Heart right ventricle (tissue), 16 donors: ENCODE data around the gene KAT7. TPM values are rescaled to one million over a fixed set of nuclear protein-coding genes. Genes with fewer than 3 reads are reported as not detected.

Source experiments
- ATAC-seq, 8 donors: fragments of 200-7000 bp; cut with Tn5 transposase; one replicate each; pipeline ENCODE4 v1.9.1; 2020; ENCODE audit warnings: mild to moderate bottlenecking in 8 of 8, moderate library complexity in 8 of 8, moderate number of reproducible peaks in 1 of 8
- DNase-seq, 2 donors: peaks; one replicate each; pipeline ENCODE4 v3.0.0-alpha.2; 2020
- H3K27ac ChIP-seq, 10 donors: fragments of 200-600 bp; sonication (generic) in 2 of 10; one replicate each; pipeline versions ENCODE4 v1.5.0 to v1.8.0; 2020 to 2022; ENCODE audit warnings: mild to moderate bottlenecking in 3 of 10
- H3K27me3 ChIP-seq, 7 donors: fragments of 200-600 bp; one replicate each; pipeline ENCODE4 v1.8.0; 2021 to 2022; ENCODE audit warnings: mild to moderate bottlenecking in 2 of 7
- H3K36me3 ChIP-seq, 9 donors: fragments of 200-600 bp; sonication (generic) in 1 of 9; one replicate each; pipeline versions ENCODE4 v1.5.0 to v1.8.0; 2020 to 2022; ENCODE audit warnings: mild to moderate bottlenecking in 2 of 9
- H3K4me1 ChIP-seq, 9 donors: fragments of 200-600 bp; sonication (generic) in 1 of 9; one replicate each; pipeline versions ENCODE4 v1.5.0 to v1.8.0; 2020 to 2022; ENCODE audit warnings: mild to moderate bottlenecking in 4 of 9
- H3K4me3 ChIP-seq, 10 donors: fragments of 200-600 bp; sonication (generic) in 2 of 10; one replicate each; pipeline versions ENCODE4 v1.5.0 to v1.8.0; 2020 to 2022; ENCODE audit warnings: mild to moderate bottlenecking in 7 of 10, moderate library complexity in 2 of 10
- H3K9me3 ChIP-seq, 11 donors: fragments of 200-600 bp in 10 of 11; sonication (generic) in 2 of 11; one replicate each; pipeline versions ENCODE4 v1.5.0 to v1.8.0; 2013 to 2022; ENCODE audit warnings: mild to moderate bottlenecking in 2 of 11, control low read depth in 1 of 11, moderate library complexity in 1 of 11
- CTCF ChIP-seq, 9 donors: fragments of 200-600 bp; sonication (generic) in 2 of 9; IDR thresholded peaks; one replicate each; pipeline versions ENCODE4 v1.5.0 to v1.8.0; 2021 to 2022; ENCODE audit warnings: antibody characterized with exemption in 9 of 9, mild to moderate bottlenecking in 5 of 9, moderate library complexity in 1 of 9
- WGBS, 2 donors: extraction: QIAGEN DNeasy Blood & Tissue Kit; methylation state at CpG; one replicate each; pipeline ENCODE4 v1.1.7; 2013; ENCODE audit warnings: inconsistent platforms in 1 of 2; 5-methylcytosine and 5-hydroxymethylcytosine counted together
- intact Hi-C, 10 donors: fragments of 100-400 bp; cut with DNase I; formaldehyde crosslinking; loops; one replicate each; pipeline versions ENCODE4 v1.11.1 to v1.14.2; 2022
- polyA plus RNA-seq, 2 donors: library from polyadenylated mRNA; stranded (reverse); fragments of 200-250 nt; gene quantifications; one replicate each; pipeline ENCODE4 v1.2.3, GENCODE V29; 2013
- total RNA-seq, 10 donors: library from RNA; stranded (reverse); fragmentation: NEBNext Ultra II Directional in 3 of 10; extraction: Animal tissue kit (Norgen Biotek cat#: 25700) in 3 of 10; gene quantifications; one replicate each; pipeline versions ENCODE4 v1.2.1 to v1.2.4, GENCODE V29; 2021 to 2023
- donor health status: Arrhythmogenic right ventricular cardiomyopathy.
- donor health status: ischemic (EF 13 %, LVEDD 7.1; RV severe dilation, severe dysfunction).
- donor health status: healthy with polysubstance abuse.
- donor health status: DM: no; HTN: yes; CAD: no.
- donor health status: DM: no; HTN: no; CAD: no.
- donor health status: ischemic (EF 25% LVEDD 6.9; RV normal size, moderate dysfunction).
- donor health status: ischemic (EF 25% LVEDD 5.7; RV mildly dilated, moderate dysfunction).
- donor health status: healthy.
- donor health status: DM: yes; HTN: yes; CAD: no.
- donor health status: Ischemic cardiomyopathy.
- donor health status: ischemic (EF 35%, LVEDD 5.7; RV mildly dilated, moderate dysfunction).
- donor health status: nonischemic (EF 11% LVEDD 7.7; RV severe dilation, severe dysfunction).
- donor health status: DM: yes; HTN: yes; CAD: no.
- donor health status: PGD.
- donor health status: ischemic (EF 29% LVEDD 5.4; RV normal size, mild dysfunction).
- donor health status: nonischemic (EF 23%, LVEDD 6.1; RV moderate dilation, normal function).

KAT7 gene
- total and polyA plus RNA-seq, 12 donors, result 5.9 to 81.3 (median 60.5) TPM

DNA sequence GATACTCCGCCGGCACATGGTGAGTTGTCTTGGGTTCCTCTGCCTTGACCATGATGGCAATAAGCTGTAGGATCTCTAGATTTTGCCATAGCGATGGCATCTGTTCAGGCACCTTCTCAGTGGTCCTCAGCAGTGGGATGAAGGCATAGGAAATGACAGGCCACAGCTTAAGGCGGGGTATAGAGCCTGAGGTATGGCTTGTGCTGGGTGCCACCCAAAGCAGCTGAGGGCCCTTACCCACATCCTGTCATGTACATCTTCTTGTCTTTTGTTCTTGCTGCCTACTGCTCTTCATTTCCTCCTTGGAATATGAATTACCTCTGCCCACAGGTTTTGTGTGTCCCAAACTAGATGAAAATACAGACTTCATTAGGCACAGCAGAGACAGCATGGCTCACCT, 29.5 kb downstream of the KAT7 start:
- TF ChIP-seq CTCF (IDR thresholded peaks at IDR 0.05), result no peak
- peak overlapping the region in 1 of 10 donors; percentile 42 for H3K27ac ChIP-seq
- no peaks in the 10 kb centered on the region for H3K9me3 ChIP-seq
- peaks cover 0 to 100% (median 43%) of the 10 kb centered on the region in 9 donors for H3K36me3 ChIP-seq
- H3K4me1 ChIP-seq, result peaks cover 0 to 89% (median 42%) of the 10 kb centered on the region in 9 donors
- intact Hi-C loops, result no loop called here
- 95 to 97% methylated on average over 4 of the region's 4 CpGs for WGBS, 2 donors
- DNase-seq, result no peak
- no peaks in the 10 kb centered on the region for H3K27me3 ChIP-seq
- ATAC-seq, result no peak
- H3K4me3 ChIP-seq, result no peak overlapping the region

DNA sequence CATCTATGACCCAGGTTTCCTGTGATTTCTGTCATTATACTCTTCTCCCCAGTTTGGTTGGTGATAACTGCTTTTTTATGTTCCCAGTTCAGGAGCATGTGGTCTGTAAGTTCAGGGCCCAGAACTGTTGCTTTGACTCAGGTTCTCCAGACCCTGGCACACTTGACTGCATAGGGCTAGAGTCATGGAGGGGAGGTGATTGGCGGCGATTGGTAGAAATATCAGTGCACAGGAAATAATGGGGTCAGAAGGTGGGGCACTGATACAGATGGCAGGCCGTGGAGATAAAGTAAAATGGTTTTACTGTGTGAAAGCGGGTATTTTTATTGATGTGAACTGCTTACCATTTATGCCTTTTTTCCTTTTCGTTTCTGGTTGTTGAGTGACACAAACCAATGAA, 30.7 kb downstream of the KAT7 start:
- no peak for DNase-seq
- no peak for TF ChIP-seq CTCF (IDR thresholded peaks at IDR 0.05)
- no peaks in the 10 kb centered on the region for H3K9me3 ChIP-seq
- no peak overlapping the region for H3K27ac ChIP-seq
- 93 to 94% methylated on average over 5 of the region's 5 CpGs for WGBS, 2 donors
- H3K4me1 ChIP-seq, result peaks cover 0 to 89% (median 41%) of the 10 kb centered on the region in 9 donors
- ATAC-seq, result no peak
- intact Hi-C loops, result no loop called here
- no peaks in the 10 kb centered on the region for H3K27me3 ChIP-seq
- H3K4me3 ChIP-seq, result no peak overlapping the region
- H3K36me3 ChIP-seq, result peaks cover 0 to 100% (median 41%) of the 10 kb centered on the region in 9 donors

DNA sequence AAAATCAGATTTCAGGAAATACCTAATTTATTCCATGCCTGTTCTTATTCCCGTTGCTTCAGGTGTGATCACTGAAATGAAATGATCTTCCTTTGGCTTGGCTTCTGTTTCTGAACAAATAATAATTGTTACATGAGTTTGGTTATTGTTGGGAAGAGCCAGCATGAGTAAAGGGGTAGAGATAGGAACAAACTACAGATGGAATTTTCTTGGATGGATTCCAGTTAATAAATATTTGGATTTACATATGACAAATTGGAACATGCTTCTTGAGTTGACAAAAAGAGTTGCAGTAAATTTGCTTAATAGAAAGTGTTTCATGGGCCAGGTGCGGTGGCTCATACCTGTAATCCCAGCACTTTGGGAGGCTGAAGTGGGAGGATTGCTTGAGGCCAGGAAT, 31.2 kb downstream of the KAT7 start:
- H3K4me1 ChIP-seq, result peaks cover 0 to 84% (median 36%) of the 10 kb centered on the region in 9 donors
- TF ChIP-seq CTCF (IDR thresholded peaks at IDR 0.05), result no peak
- DNase-seq (no peak), ATAC-seq (no peak)
- H3K27me3 ChIP-seq, result no peaks in the 10 kb centered on the region
- no peak overlapping the region for H3K27ac ChIP-seq
- intact Hi-C loops, result no loop called here
- no peaks in the 10 kb centered on the region for H3K9me3 ChIP-seq
- peaks cover 0 to 100% (median 45%) of the 10 kb centered on the region in 9 donors for H3K36me3 ChIP-seq
- WGBS, 2 donors, result 93% methylated on average over 2 of the region's 2 CpGs
- H3K4me3 ChIP-seq, result no peak overlapping the region

DNA sequence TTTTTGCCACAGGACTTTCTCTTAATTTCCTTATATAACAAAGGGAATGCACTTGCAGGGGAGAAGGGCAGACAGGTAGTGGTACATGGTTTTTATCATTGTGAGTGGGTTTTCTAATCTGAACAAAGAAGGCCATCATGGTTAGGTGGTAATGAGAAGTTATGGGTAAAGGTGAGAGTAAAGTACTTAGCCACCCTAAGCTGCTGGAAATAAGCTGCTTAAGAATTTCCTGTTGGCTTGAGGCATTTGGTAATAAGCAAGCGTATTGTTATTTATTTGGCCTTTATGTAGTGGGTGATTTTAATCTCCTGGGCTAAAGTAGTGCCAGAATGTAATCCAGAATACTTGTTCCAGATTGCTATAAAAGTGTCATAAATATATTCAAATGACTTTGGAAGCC, 32.3 kb downstream of the KAT7 start:
- H3K27ac ChIP-seq, result peak overlapping the region in 1 of 10 donors; percentile 14
- no peak for TF ChIP-seq CTCF (IDR thresholded peaks at IDR 0.05)

More for the DNA sequence above, 32.3 kb downstream of the KAT7 start:
- H3K4me3 ChIP-seq, result no peak overlapping the region
- intact Hi-C loops, result no loop called here
- peaks cover 0 to 73% (median 25%) of the 10 kb centered on the region in 9 donors for H3K4me1 ChIP-seq
- no peaks in the 10 kb centered on the region for H3K27me3 ChIP-seq
- peaks cover 0 to 100% (median 53%) of the 10 kb centered on the region in 9 donors for H3K36me3 ChIP-seq
- WGBS, 2 donors, result 57 to 78% methylated on average over 1 of the region's 1 CpG
- no peak for DNase-seq
- H3K9me3 ChIP-seq, result no peaks in the 10 kb centered on the region
- ATAC-seq, result no peak
